Measurements from ENCODE around the gene DDR2.

Gene DDR2

GRCh38 chr1:162677607-162678371 lies 45.5 kb downstream of the DDR2 start:
- H2BK12ac ChIP-seq (ENCODE audit: low read length): no peak overlapping the region
- H3K4me1 ChIP-seq (ENCODE audit: control insufficient read depth in 2 of 2, insufficient read depth in 1 of 2, low read depth in 1 of 2, low read length in 2 of 2): peaks cover 0 to 6% of the 10 kb centered on the region in 2 donors
- H3K79me1 ChIP-seq (ENCODE audit: low read depth, low read length): no peaks in the 10 kb centered on the region
- H2BK5ac ChIP-seq (ENCODE audit: low read length): no peak overlapping the region
- H4K91ac ChIP-seq (ENCODE audit: low read depth, low read length, poor library complexity): no peak overlapping the region
- no peak overlapping the region for H2AFZ ChIP-seq (ENCODE audit: low read length)
- no peak overlapping the region for H3K14ac ChIP-seq (ENCODE audit: low read length)
- no CpG with 5 or more reads among the region's 4 CpGs for WGBS, 2 donors (ENCODE audit: extremely low coverage in 2 of 2, insufficient read length in 2 of 2, insufficient replicate concordance in 1 of 2)
- H2BK15ac ChIP-seq (ENCODE audit: low read length): no peak overlapping the region
- no peak overlapping the region for H2AK5ac ChIP-seq (ENCODE audit: low read depth, low read length)
- no peaks in the 10 kb centered on the region for H3K9me3 ChIP-seq (replicated peaks in 1 of 2; ENCODE audit: control insufficient read depth in 2 of 2, insufficient read depth in 1 of 2, low read depth in 1 of 2, low read length in 2 of 2)
- H4K8ac ChIP-seq (ENCODE audit: low read depth, low read length): no peak overlapping the region
- H3K23ac ChIP-seq (ENCODE audit: low read depth, low read length, poor library complexity): no peak overlapping the region
- no peak for DNase-seq (ENCODE audit: low spot score)
- no peak overlapping the region for H3K4ac ChIP-seq (ENCODE audit: low read length)
- no peak overlapping the region for H3K4me2 ChIP-seq (ENCODE audit: insufficient read depth, low read length, poor library complexity, severe bottlenecking)
- no peak overlapping the region for H2BK120ac ChIP-seq (ENCODE audit: low read depth, low read length)
- no peaks in the 10 kb centered on the region for H3K36me3 ChIP-seq (replicated peaks in 1 of 2; ENCODE audit: control insufficient read depth in 2 of 2, insufficient read depth in 2 of 2, low read length in 2 of 2)
- no peaks in the 10 kb centered on the region for H3K27me3 ChIP-seq (ENCODE audit: control insufficient read depth in 3 of 3, insufficient read depth in 3 of 3, low read depth in 1 of 3, low read length in 3 of 3)
- no peak overlapping the region for H3K18ac ChIP-seq (ENCODE audit: low read length)
- H3K9ac ChIP-seq (ENCODE audit: low read depth, low read length, poor library complexity): no peak overlapping the region
- H3K4me3 ChIP-seq (ENCODE audit: low read length in 2 of 2): no peak overlapping the region
- H3K27ac ChIP-seq (replicated peaks; ENCODE audit: low read length): no peak overlapping the region

GRCh38 chr1:162678439-162678838 lies 46.2 kb downstream of the DDR2 start:
- Histone ChIP-seq H4K8ac (ENCODE audit: low read depth, low read length) (no peak overlapping the region), H3K4me3 (ENCODE audit: low read length in 2 of 2) (no peak overlapping the region), H3K23ac (ENCODE audit: low read depth, low read length, poor library complexity) (no peak overlapping the region), H3K9ac (ENCODE audit: low read depth, low read length, poor library complexity) (no peak overlapping the region), H2BK12ac (ENCODE audit: low read length) (no peak overlapping the region), H2BK5ac (ENCODE audit: low read length) (no peak overlapping the region), H3K4me2 (ENCODE audit: insufficient read depth, low read length, poor library complexity, severe bottlenecking) (no peak overlapping the region), H3K27me3 (ENCODE audit: control insufficient read depth in 3 of 3, insufficient read depth in 3 of 3, low read depth in 1 of 3, low read length in 3 of 3) (no peaks in the 10 kb centered on the region), H2BK120ac (ENCODE audit: low read depth, low read length) (no peak overlapping the region), H2AFZ (ENCODE audit: low read length) (no peak overlapping the region), H3K9me3 (replicated peaks in 1 of 2; ENCODE audit: control insufficient read depth in 2 of 2, insufficient read depth in 1 of 2, low read depth in 1 of 2, low read length in 2 of 2) (no peaks in the 10 kb centered on the region), H3K18ac (ENCODE audit: low read length) (no peak overlapping the region), H3K27ac (replicated peaks; ENCODE audit: low read length) (no peak overlapping the region), H2BK15ac (ENCODE audit: low read length) (no peak overlapping the region), H3K14ac (ENCODE audit: low read length) (no peak overlapping the region), H2AK5ac (ENCODE audit: low read depth, low read length) (no peak overlapping the region), H3K36me3 (replicated peaks in 1 of 2; ENCODE audit: control insufficient read depth in 2 of 2, insufficient read depth in 2 of 2, low read length in 2 of 2) (no peaks in the 10 kb centered on the region), H4K91ac (ENCODE audit: low read depth, low read length, poor library complexity) (no peak overlapping the region), H3K4ac (ENCODE audit: low read length) (no peak overlapping the region), H3K4me1 (ENCODE audit: control insufficient read depth in 2 of 2, insufficient read depth in 1 of 2, low read depth in 1 of 2, low read length in 2 of 2) (peaks cover 0 to 6% of the 10 kb centered on the region in 2 donors), H3K79me1 (ENCODE audit: low read depth, low read length) (no peaks in the 10 kb centered on the region)
- no peak for DNase-seq (ENCODE audit: low spot score)
- WGBS, 2 donors (ENCODE audit: extremely low coverage in 2 of 2, insufficient read length in 2 of 2, insufficient replicate concordance in 1 of 2): no CpG with 5 or more reads among the region's 4 CpGs

- H2BK120ac ChIP-seq (ENCODE audit: low read depth, low read length): no peak overlapping the region
- H3K27me3 ChIP-seq (ENCODE audit: control insufficient read depth in 3 of 3, insufficient read depth in 3 of 3, low read depth in 1 of 3, low read length in 3 of 3): no peaks in the 10 kb centered on the region
Observed at GRCh38 chr1:162679298-162679697, 47.0 kb downstream of the DDR2 start.

GRCh38 chr1:162680419-162681121 lies 48.3 kb downstream of the DDR2 start:
- no peak overlapping the region for H3K14ac ChIP-seq (ENCODE audit: low read length)
- H2AFZ ChIP-seq (ENCODE audit: low read length): no peak overlapping the region
- no peaks in the 10 kb centered on the region for H3K36me3 ChIP-seq (replicated peaks in 1 of 2; ENCODE audit: control insufficient read depth in 2 of 2, insufficient read depth in 2 of 2, low read length in 2 of 2)
- no peaks in the 10 kb centered on the region for H3K27me3 ChIP-seq (ENCODE audit: control insufficient read depth in 3 of 3, insufficient read depth in 3 of 3, low read depth in 1 of 3, low read length in 3 of 3)
- H2AK5ac ChIP-seq (ENCODE audit: low read depth, low read length): no peak overlapping the region
- H2BK5ac ChIP-seq (ENCODE audit: low read length): no peak overlapping the region
- H3K4ac ChIP-seq (ENCODE audit: low read length): no peak overlapping the region
- H3K9ac ChIP-seq (ENCODE audit: low read depth, low read length, poor library complexity): no peak overlapping the region
- H3K4me3 ChIP-seq (ENCODE audit: low read length in 2 of 2): no peak overlapping the region
- H3K27ac ChIP-seq (replicated peaks; ENCODE audit: low read length): no peak overlapping the region
- no peaks in the 10 kb centered on the region for H3K79me1 ChIP-seq (ENCODE audit: low read depth, low read length)
- H3K4me2 ChIP-seq (ENCODE audit: insufficient read depth, low read length, poor library complexity, severe bottlenecking): no peak overlapping the region
- no peak overlapping the region for H2BK12ac ChIP-seq (ENCODE audit: low read length)
- H3K4me1 ChIP-seq (ENCODE audit: control insufficient read depth in 2 of 2, insufficient read depth in 1 of 2, low read depth in 1 of 2, low read length in 2 of 2): peaks cover 0 to 6% of the 10 kb centered on the region in 2 donors
- no peak overlapping the region for H3K23ac ChIP-seq (ENCODE audit: low read depth, low read length, poor library complexity)
- no peaks in the 10 kb centered on the region for H3K9me3 ChIP-seq (replicated peaks in 1 of 2; ENCODE audit: control insufficient read depth in 2 of 2, insufficient read depth in 1 of 2, low read depth in 1 of 2, low read length in 2 of 2)
- WGBS, 2 donors (ENCODE audit: extremely low coverage in 2 of 2, insufficient read length in 2 of 2, insufficient replicate concordance in 1 of 2): no CpG with 5 or more reads among the region's 5 CpGs
- no peak overlapping the region for H2BK120ac ChIP-seq (ENCODE audit: low read depth, low read length)
- H2BK15ac ChIP-seq (ENCODE audit: low read length): no peak overlapping the region
- no peak for DNase-seq (ENCODE audit: low spot score)
- no peak overlapping the region for H3K18ac ChIP-seq (ENCODE audit: low read length)
- no peak overlapping the region for H4K91ac ChIP-seq (ENCODE audit: low read depth, low read length, poor library complexity)
- no peak overlapping the region for H4K8ac ChIP-seq (ENCODE audit: low read depth, low read length)

More at GRCh38 chr1:162679298-162679697, 47.0 kb downstream of the DDR2 start:
- H3K27ac ChIP-seq (replicated peaks; ENCODE audit: low read length): no peak overlapping the region
- H2BK12ac ChIP-seq (ENCODE audit: low read length): no peak overlapping the region
- no peak overlapping the region for H3K4ac ChIP-seq (ENCODE audit: low read length)
- H3K4me1 ChIP-seq (ENCODE audit: control insufficient read depth in 2 of 2, insufficient read depth in 1 of 2, low read depth in 1 of 2, low read length in 2 of 2): peaks cover 0 to 6% of the 10 kb centered on the region in 2 donors
- H3K79me1 ChIP-seq (ENCODE audit: low read depth, low read length): no peaks in the 10 kb centered on the region
- no peak overlapping the region for H3K9ac ChIP-seq (ENCODE audit: low read depth, low read length, poor library complexity)
- H4K91ac ChIP-seq (ENCODE audit: low read depth, low read length, poor library complexity): no peak overlapping the region
- H3K36me3 ChIP-seq (replicated peaks in 1 of 2; ENCODE audit: control insufficient read depth in 2 of 2, insufficient read depth in 2 of 2, low read length in 2 of 2): no peaks in the 10 kb centered on the region
- no peak overlapping the region for H3K4me3 ChIP-seq (ENCODE audit: low read length in 2 of 2)
- no peak overlapping the region for H2AFZ ChIP-seq (ENCODE audit: low read length)
- no peak overlapping the region for H3K4me2 ChIP-seq (ENCODE audit: insufficient read depth, low read length, poor library complexity, severe bottlenecking)
- no peak overlapping the region for H2BK5ac ChIP-seq (ENCODE audit: low read length)
- DNase-seq (ENCODE audit: low spot score): no peak
- no peak overlapping the region for H3K14ac ChIP-seq (ENCODE audit: low read length)
- no peak overlapping the region for H4K8ac ChIP-seq (ENCODE audit: low read depth, low read length)
- no peak overlapping the region for H3K18ac ChIP-seq (ENCODE audit: low read length)
- no peak overlapping the region for H2AK5ac ChIP-seq (ENCODE audit: low read depth, low read length)
- H3K23ac ChIP-seq (ENCODE audit: low read depth, low read length, poor library complexity): no peak overlapping the region
- H2BK15ac ChIP-seq (ENCODE audit: low read length): no peak overlapping the region
- WGBS, 2 donors (ENCODE audit: extremely low coverage in 2 of 2, insufficient read length in 2 of 2, insufficient replicate concordance in 1 of 2): no CpG with 5 or more reads among the region's 1 CpG
- no peaks in the 10 kb centered on the region for H3K9me3 ChIP-seq (replicated peaks in 1 of 2; ENCODE audit: control insufficient read depth in 2 of 2, insufficient read depth in 1 of 2, low read depth in 1 of 2, low read length in 2 of 2)
